ENCODE data around the gene PKM. TPM values are rescaled to one million over a fixed set of nuclear protein-coding genes. Genes with fewer than 3 reads are reported as not detected.

The PKM gene
- total RNA-seq, 1 experiment from 2014 or later = 1,809 TPM

- H3K9me3 ChIP-seq (ENCODE audit: insufficient read depth, low read depth) = no peaks in the 10 kb centered on the region
- peak overlapping the region; percentile 99 for H3K4me2 ChIP-seq
- H3K9me2 ChIP-seq (ENCODE audit: insufficient read depth) = no peaks in the 10 kb centered on the region
- BruUV-seq (replicated peaks) = no TSS peak
- H3K4me1 ChIP-seq (replicated peaks; ENCODE audit: insufficient read depth) = peaks cover 51% of the 10 kb centered on the region
- H3K27ac ChIP-seq = peak overlapping the region; percentile 96
- peaks cover 27% of the 10 kb centered on the region for H3K79me2 ChIP-seq (ENCODE audit: low read depth)
- H2AFZ ChIP-seq = peak overlapping the region; percentile 65; the same call in 1 of the 2 replicates
- no peak for TF ChIP-seq EZH2 (IDR thresholded peaks at IDR 0.05; ENCODE audit: low read depth)
- TF ChIP-seq CTCF (conservative IDR thresholded peaks at IDR 0.05) = no peak
- H3K27me3 ChIP-seq (ENCODE audit: insufficient read depth, low read depth) = no peaks in the 10 kb centered on the region
- H4K20me1 ChIP-seq (ENCODE audit: insufficient read depth) = no peaks in the 10 kb centered on the region
- peaks cover 41% of the 10 kb centered on the region for H3F3A ChIP-seq (ENCODE audit: insufficient read depth, low read depth)
- peaks cover 16% of the 10 kb centered on the region for H3K36me3 ChIP-seq (ENCODE audit: low read depth)
- ChIA-PET CTCF (no interaction called here), POLR2A (ENCODE audit: unreplicated experiment) (interaction anchor here (0.6 to 1.7 kb wide), 2 partner anchors 14 to 117 kb away, joined by 3 to 6 read pairs; no protein-coding TSS in a partner anchor)
- H3K4me3 ChIP-seq = no peak overlapping the region; the same call in 1 of the 2 replicates
- DNase-seq = no peak
- intact Hi-C loops (cut with micrococcal nuclease; ENCODE audit: unreplicated experiment) = loop anchor here (1.0 kb wide), 1 partner anchor 14 kb away; no protein-coding TSS in a partner anchor
These were observed 60.3 kb downstream of the PKM start for GRCh38 chr15:72170691-72171090.

- intact Hi-C loops (cut with micrococcal nuclease; ENCODE audit: unreplicated experiment) = loop anchor here (1.0 kb wide), 1 partner anchor 14 kb away; no protein-coding TSS in a partner anchor
- Histone ChIP-seq H3K79me2 (ENCODE audit: low read depth) (peaks cover 31% of the 10 kb centered on the region), H3F3A (ENCODE audit: insufficient read depth, low read depth) (peaks cover 41% of the 10 kb centered on the region), H2AFZ (peak overlapping the region; percentile 65; the same call in 1 of the 2 replicates), H3K27me3 (ENCODE audit: insufficient read depth, low read depth) (no peaks in the 10 kb centered on the region), H4K20me1 (ENCODE audit: insufficient read depth) (no peaks in the 10 kb centered on the region), H3K9me3 (ENCODE audit: insufficient read depth, low read depth) (no peaks in the 10 kb centered on the region), H3K27ac (peak overlapping the region; percentile 96), H3K9me2 (ENCODE audit: insufficient read depth) (no peaks in the 10 kb centered on the region), H3K4me3 (peak overlapping the region; percentile 66), H3K4me2 (peak overlapping the region; percentile 99), H3K36me3 (ENCODE audit: low read depth) (peaks cover 22% of the 10 kb centered on the region), H3K4me1 (replicated peaks; ENCODE audit: insufficient read depth) (peaks cover 51% of the 10 kb centered on the region)
- ChIA-PET POLR2A (ENCODE audit: unreplicated experiment) (interaction anchor here (0.6 to 1.7 kb wide), 5 partner anchors 14 to 380 kb away, joined by 3 to 6 read pairs (median 5); no protein-coding TSS in a partner anchor), CTCF (interaction anchor here (0.6 kb wide), 1 partner anchor 58 kb away, joined by 7 read pairs; no protein-coding TSS in a partner anchor)
- peak; percentile 86 to 93 for DNase-seq
- no TSS peak for BruUV-seq (replicated peaks)
- TF ChIP-seq EZH2 (IDR thresholded peaks at IDR 0.05; ENCODE audit: low read depth) = no peak
These were observed 60.9 kb downstream of the PKM start for GRCh38 chr15:72169921-72170611.

- Histone ChIP-seq H3K27me3 (ENCODE audit: insufficient read depth, low read depth) (no peaks in the 10 kb centered on the region), H3K9me2 (ENCODE audit: insufficient read depth) (no peaks in the 10 kb centered on the region), H3K36me3 (ENCODE audit: low read depth) (peaks cover 22% of the 10 kb centered on the region), H3K27ac (peak overlapping the region; percentile 96), H2AFZ (no peak overlapping the region), H4K20me1 (ENCODE audit: insufficient read depth) (no peaks in the 10 kb centered on the region), H3K79me2 (ENCODE audit: low read depth) (peaks cover 31% of the 10 kb centered on the region), H3F3A (ENCODE audit: insufficient read depth, low read depth) (peaks cover 41% of the 10 kb centered on the region), H3K4me1 (replicated peaks; ENCODE audit: insufficient read depth) (peaks cover 51% of the 10 kb centered on the region), H3K4me2 (peak overlapping the region; percentile 99), H3K9me3 (ENCODE audit: insufficient read depth, low read depth) (no peaks in the 10 kb centered on the region), H3K4me3 (peak overlapping the region; percentile 66)
- TSS peak; percentile 44 for BruUV-seq (replicated peaks)
- peak; percentile 68 to 72 for DNase-seq
- intact Hi-C loops (cut with micrococcal nuclease; ENCODE audit: unreplicated experiment) = no loop called here
- ChIA-PET POLR2A (ENCODE audit: unreplicated experiment) (interaction anchor here (0.6 to 1.7 kb wide), 6 partner anchors 15 to 379 kb away, joined by 3 to 13 read pairs (median 6); partner anchors contain the start of genes MYO9A and SENP8), CTCF (interaction anchor here (0.6 to 1.4 kb wide), 2 partner anchors 29 to 59 kb away, joined by 4 to 7 read pairs; no protein-coding TSS in a partner anchor)
- TF ChIP-seq EZH2 (IDR thresholded peaks at IDR 0.05; ENCODE audit: low read depth) = no peak
These were observed 61.6 kb downstream of the PKM start for GRCh38 chr15:72169236-72169920.
